ENCODE data around the gene FRMD4A. TPM values are rescaled to one million over a fixed set of nuclear protein-coding genes. Genes with fewer than 3 reads are reported as not detected.

FRMD4A gene
- total RNA-seq, 1 experiment from 2014 or later = 0.23 TPM

DNA sequence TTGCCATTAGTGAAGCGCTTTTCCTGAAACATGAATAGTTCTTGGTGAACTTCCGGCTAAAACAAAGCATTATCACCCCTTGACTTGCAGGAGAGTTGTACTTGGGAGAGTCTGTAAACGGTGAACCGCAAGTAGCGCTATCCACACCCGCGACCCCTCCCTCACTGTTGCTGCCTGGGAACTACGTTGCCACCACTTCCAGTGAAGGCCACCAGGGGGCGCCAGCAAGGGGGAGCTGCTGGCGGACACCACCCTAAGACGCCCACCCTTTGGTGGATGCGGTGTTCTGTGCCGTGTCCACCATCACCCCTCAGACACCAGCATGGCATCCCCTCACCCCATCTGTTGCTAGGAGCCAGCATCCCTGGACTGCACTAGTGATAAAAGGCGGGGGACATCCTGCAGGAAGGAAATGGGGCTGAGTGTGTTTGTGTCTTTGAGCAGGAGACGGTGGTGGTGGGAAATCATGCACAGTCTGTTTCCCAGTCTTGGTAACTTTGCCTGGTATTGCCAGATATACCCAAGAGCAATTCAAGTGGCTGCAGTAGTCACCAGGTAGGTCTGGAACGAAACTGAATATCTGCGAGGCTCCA, 298.2 kb downstream of the FRMD4A start:
- intact Hi-C loops (cut with micrococcal nuclease) = no loop called here
- no TSS peak for BruUV-seq (replicated peaks)
- Mint-ChIP-seq H3K27ac (ENCODE audit: low read depth, unreplicated experiment) (no peak overlapping the region), H3K27me3 (ENCODE audit: insufficient read depth, unreplicated experiment) (peaks cover 10% of the 10 kb centered on the region), H3K36me3 (ENCODE audit: insufficient read depth, unreplicated experiment) (no peaks in the 10 kb centered on the region), H3K9me3 (ENCODE audit: unreplicated experiment) (no peaks in the 10 kb centered on the region), H3K4me3 (ENCODE audit: unreplicated experiment) (no peak overlapping the region), H3K4me1 (ENCODE audit: insufficient read depth, unreplicated experiment) (no peaks in the 10 kb centered on the region)
- ChIA-PET POLR2A (interaction anchor here (0.5 kb wide), 1 partner anchor 24 kb away, joined by 4 read pairs; no protein-coding TSS in a partner anchor), CTCF (no interaction called here)
- TF ChIP-seq, protein P1, sequence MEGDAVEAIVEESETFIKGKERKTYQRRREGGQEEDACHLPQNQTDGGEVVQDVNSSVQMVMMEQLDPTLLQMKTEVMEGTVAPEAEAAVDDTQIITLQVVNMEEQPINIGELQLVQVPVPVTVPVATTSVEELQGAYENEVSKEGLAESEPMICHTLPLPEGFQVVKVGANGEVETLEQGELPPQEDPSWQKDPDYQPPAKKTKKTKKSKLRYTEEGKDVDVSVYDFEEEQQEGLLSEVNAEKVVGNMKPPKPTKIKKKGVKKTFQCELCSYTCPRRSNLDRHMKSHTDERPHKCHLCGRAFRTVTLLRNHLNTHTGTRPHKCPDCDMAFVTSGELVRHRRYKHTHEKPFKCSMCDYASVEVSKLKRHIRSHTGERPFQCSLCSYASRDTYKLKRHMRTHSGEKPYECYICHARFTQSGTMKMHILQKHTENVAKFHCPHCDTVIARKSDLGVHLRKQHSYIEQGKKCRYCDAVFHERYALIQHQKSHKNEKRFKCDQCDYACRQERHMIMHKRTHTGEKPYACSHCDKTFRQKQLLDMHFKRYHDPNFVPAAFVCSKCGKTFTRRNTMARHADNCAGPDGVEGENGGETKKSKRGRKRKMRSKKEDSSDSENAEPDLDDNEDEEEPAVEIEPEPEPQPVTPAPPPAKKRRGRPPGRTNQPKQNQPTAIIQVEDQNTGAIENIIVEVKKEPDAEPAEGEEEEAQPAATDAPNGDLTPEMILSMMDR (IDR thresholded peaks at IDR 0.05; ENCODE audit: unreplicated experiment) = peak; percentile 45
- DNase-seq (ENCODE audit: unreplicated experiment) = no peak

DNA sequence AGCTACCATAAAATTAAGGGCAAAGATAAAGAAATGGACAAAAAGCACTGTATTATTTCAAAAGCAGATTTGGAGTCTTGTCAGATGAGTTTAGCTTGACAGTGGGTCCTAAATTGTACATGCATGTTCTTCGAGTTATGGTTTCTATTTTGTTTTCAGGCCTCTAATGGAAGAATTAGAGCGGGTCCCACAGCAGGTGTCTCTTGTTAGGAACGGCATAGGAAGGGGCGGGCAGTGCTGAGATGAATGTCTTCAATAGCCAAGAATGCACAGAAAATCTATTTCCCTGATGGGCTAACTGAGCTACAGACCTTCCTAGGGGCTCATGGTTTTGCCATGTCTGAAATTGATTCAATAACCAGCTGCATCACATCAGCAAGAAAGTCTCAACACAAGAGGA, 304.4 kb downstream of the FRMD4A start:
- no TSS peak for BruUV-seq (replicated peaks)
- ChIA-PET POLR2A (no interaction called here), CTCF (no interaction called here)
- no peak for DNase-seq (ENCODE audit: unreplicated experiment)
- no peaks in the 10 kb centered on the region for H3K9me3 Mint-ChIP-seq (ENCODE audit: unreplicated experiment)
- no peak overlapping the region for H3K27ac Mint-ChIP-seq (ENCODE audit: low read depth, unreplicated experiment)
- H3K4me1 Mint-ChIP-seq (ENCODE audit: insufficient read depth, unreplicated experiment) = no peaks in the 10 kb centered on the region
- H3K27me3 Mint-ChIP-seq (ENCODE audit: insufficient read depth, unreplicated experiment) = peaks cover 22% of the 10 kb centered on the region
- H3K4me3 Mint-ChIP-seq (ENCODE audit: unreplicated experiment) = no peak overlapping the region
- intact Hi-C loops (cut with micrococcal nuclease) = no loop called here
- TF ChIP-seq, protein P1 (IDR thresholded peaks at IDR 0.05; ENCODE audit: unreplicated experiment) = no peak
- H3K36me3 Mint-ChIP-seq (ENCODE audit: insufficient read depth, unreplicated experiment) = no peaks in the 10 kb centered on the region

DNA sequence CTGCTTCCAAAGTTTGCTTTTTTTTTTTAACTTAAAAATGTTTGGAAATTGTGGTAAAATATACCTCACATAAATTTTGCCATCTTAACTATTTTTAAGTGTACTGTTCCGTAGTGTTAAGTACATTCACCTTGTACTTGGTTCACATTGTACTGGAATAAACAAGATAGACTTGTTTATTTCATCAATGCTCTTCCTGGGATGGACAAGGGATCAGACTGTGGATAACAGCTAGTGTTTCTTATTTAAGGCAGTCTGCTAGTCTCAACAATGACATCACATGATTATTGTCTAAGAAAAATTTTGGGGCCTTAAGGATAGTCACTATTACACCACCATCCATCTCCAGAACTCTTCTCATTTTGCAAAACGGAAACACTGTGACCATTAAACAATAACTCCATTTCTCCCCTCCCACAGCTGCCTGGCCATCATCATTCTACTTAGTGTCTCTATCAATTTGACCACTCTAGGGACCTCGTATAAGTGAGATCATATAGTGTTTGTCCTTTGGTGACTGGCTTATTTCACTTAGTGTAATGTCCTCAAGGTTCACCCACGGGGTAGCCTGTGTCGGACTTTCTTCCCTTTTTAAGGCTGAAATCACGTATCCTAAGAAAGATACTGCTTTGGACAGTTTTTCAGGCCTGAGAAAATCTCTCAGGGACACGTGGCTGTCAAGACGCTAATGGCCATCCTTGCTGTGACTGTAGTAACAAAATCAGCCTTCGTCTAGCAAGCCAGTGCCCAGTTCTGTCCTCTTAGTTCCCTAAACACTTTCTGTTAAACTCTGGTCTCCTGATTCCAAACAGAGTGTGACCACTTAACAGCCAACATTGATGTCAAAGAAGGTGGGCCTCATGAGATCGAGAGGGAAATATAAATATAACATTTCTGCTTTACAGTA, 305.2 kb downstream of the FRMD4A start:
- peaks cover 22% of the 10 kb centered on the region for H3K27me3 Mint-ChIP-seq (ENCODE audit: insufficient read depth, unreplicated experiment)
- H3K4me1 Mint-ChIP-seq (ENCODE audit: insufficient read depth, unreplicated experiment) = no peaks in the 10 kb centered on the region
- no peak overlapping the region for H3K27ac Mint-ChIP-seq (ENCODE audit: low read depth, unreplicated experiment)
- ChIA-PET CTCF (no interaction called here), POLR2A (no interaction called here)
- no peaks in the 10 kb centered on the region for H3K36me3 Mint-ChIP-seq (ENCODE audit: insufficient read depth, unreplicated experiment)
- TF ChIP-seq, protein P1 (IDR thresholded peaks at IDR 0.05; ENCODE audit: unreplicated experiment) = no peak
- H3K4me3 Mint-ChIP-seq (ENCODE audit: unreplicated experiment) = no peak overlapping the region
- no peak for DNase-seq (ENCODE audit: unreplicated experiment)
- intact Hi-C loops (cut with micrococcal nuclease) = no loop called here
- no peaks in the 10 kb centered on the region for H3K9me3 Mint-ChIP-seq (ENCODE audit: unreplicated experiment)
- BruUV-seq (replicated peaks) = no TSS peak

DNA sequence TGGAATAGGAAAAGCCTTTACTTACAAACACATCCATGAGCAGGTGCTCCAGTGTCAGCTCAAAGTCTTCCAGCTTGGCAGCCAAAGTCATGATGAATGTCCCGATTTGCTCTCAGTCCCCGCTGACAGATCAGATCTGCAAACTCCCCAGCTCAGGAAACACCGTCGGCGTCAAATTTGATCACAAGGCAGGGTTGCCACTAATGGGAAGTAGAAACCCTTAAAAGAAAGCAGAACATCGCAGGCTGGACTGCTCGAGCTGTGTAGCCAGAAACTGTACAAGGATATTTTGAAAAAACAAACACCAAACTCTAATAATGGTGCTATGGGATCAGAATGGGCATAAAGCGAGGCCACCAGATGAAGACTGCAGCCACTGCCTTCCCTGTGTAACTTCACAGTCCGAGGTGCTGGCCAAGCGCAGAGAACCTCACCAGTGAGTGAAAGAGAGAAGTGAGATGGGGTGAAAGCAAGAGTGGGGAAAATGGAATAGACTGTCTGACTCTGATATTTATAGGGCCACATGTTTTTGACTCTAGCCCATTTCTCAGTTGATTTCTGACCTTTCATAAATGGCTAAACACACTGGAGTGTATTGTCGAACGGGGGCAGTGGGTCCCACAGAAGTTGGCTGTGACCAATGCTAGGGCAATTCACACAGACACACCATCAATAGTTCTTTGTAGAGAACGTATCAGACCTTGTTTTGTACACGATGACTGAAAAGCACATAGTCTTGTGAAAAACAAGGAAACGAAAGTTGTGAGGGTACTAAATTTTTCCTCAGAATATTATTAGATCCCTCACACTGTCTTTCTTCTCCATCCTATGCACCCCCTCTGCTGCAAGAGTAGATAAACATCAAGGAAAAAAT, 306.2 kb downstream of the FRMD4A start:
- intact Hi-C loops (cut with micrococcal nuclease) = no loop called here
- BruUV-seq (replicated peaks) = no TSS peak
- no peaks in the 10 kb centered on the region for H3K4me1 Mint-ChIP-seq (ENCODE audit: insufficient read depth, unreplicated experiment)
- no peak overlapping the region for H3K27ac Mint-ChIP-seq (ENCODE audit: low read depth, unreplicated experiment)
- POLR2A ChIA-PET = interaction anchor here (0.6 kb wide), 2 partner anchors 219 to 340 kb away, joined by 3 read pairs; no protein-coding TSS in a partner anchor
- TF ChIP-seq, protein P1 (IDR thresholded peaks at IDR 0.05; ENCODE audit: unreplicated experiment) = no peak
- no peaks in the 10 kb centered on the region for H3K36me3 Mint-ChIP-seq (ENCODE audit: insufficient read depth, unreplicated experiment)
- H3K9me3 Mint-ChIP-seq (ENCODE audit: unreplicated experiment) = no peaks in the 10 kb centered on the region
- no peak for DNase-seq (ENCODE audit: unreplicated experiment)
- peaks cover 16% of the 10 kb centered on the region for H3K27me3 Mint-ChIP-seq (ENCODE audit: insufficient read depth, unreplicated experiment)
- CTCF ChIA-PET = no interaction called here
- no peak overlapping the region for H3K4me3 Mint-ChIP-seq (ENCODE audit: unreplicated experiment)

Data from MCF 10A (cell line).